MG63 (cell line): ENCODE data around the gene MALSU1. TPM values are rescaled to one million over a fixed set of nuclear protein-coding genes. Genes with fewer than 3 reads are reported as not detected.
A peak's percentile ranks its signal among the peaks of the same experiment; 100 is the strongest.

Experiments
- DNase-seq: peaks from one replicate; pipeline ENCODE4 v3.0.0-alpha.2; 2020
- H3K27me3 ChIP-seq: fragments of 250-450 bp; sonication (Bioruptor Pico); 2 replicates; pipeline ENCODE4 v1.5.1; 2020; ENCODE audit warnings: mild to moderate bottlenecking, moderate library complexity
- H3K36me3 ChIP-seq: fragments of 250-450 bp; sonication (Bioruptor Pico); 2 replicates; pipeline ENCODE4 v1.5.1; 2020; ENCODE audit warnings: mild to moderate bottlenecking, moderate library complexity
- H3K4me3 ChIP-seq: fragments of 250-450 bp; sonication (Bioruptor Pico); 2 replicates; pipeline ENCODE4 v1.5.1; 2020; ENCODE audit warnings: mild to moderate bottlenecking, moderate library complexity
- H3K9me3 ChIP-seq: fragments of 250-450 bp; sonication (Bioruptor Pico); 2 replicates; pipeline ENCODE4 v1.5.1; 2020; ENCODE audit warnings: mild to moderate bottlenecking, moderate library complexity
- total RNA-seq: library from RNA; depleted of rRNA; stranded (reverse); fragments of >200 nt; shearing (Covaris generic); gene quantifications from 2 replicates; pipeline ENCODE4 v1.2.3, GENCODE V29; 2014; ENCODE audit warnings: low replicate concordance

The MALSU1 gene
- total RNA-seq, 1 experiment from 2014 or later: 70.8 TPM

DNA sequence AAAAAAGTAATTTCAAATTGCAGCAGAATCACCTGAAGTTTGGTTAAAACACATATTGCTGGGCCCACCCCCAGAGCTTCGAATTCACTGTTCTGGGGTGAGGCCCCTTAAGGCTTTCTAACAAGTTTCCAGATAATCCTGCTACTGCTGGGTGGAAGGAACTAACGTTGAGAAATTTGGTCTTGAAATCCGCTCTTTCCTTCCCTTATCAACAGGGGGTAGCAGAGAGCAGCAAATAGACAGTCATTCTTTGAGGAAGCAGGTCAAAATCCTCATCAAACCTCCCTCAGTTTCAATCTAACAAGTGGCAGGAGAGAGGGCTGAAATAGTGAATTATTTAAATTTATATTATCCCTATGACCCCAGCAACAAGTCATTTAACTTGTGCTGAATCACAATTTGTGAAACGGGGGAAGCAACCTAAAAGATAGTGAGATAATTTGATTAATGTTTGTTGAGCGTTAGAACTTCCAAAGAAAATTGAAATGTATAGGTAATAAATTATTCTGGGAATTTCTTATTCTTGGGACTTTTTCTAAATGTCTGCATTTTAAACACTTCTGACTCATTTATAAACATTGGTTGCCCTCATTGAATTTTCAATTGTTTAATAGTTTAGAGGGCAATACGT is 21.7 kb upstream of the MALSU1 start:
- Histone ChIP-seq H3K4me3 (no peak overlapping the region), H3K36me3 (no peaks in the 10 kb centered on the region; the same call in 1 of the 2 replicates), H3K9me3 (no peaks in the 10 kb centered on the region), H3K27me3 (no peaks in the 10 kb centered on the region)
- DNase-seq: no peak

DNA sequence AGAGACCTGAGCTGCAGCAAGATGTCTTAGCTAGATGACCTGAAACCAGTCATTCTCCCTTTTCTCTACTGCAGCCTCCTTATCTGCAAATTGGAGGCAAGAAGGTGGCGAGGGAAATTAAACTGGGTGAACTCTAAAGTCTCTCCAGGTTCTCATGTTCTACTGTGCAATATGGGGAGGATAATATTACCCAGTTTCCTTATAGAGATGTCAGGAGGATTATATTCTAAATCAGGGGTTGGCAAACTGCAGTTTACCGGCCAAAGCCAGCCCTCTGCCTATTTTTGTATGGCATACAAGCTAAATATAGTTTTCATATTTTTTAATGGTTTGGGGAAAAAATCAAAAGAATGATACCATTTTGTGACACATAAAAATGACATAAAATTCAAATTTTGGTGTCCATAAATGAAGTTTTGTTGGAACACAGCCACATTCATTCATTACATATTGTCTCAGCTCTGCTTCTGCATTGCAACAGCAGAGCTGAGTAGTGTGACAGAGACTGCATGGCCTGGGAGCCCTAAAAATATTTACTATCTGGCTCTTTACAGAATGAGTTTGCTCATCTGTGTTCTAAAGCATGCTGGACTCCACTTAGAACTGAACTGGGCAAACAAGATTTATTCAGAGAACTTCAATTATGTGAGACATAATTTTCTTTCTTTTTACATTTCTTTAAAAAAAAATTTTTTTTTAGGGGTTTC is 19.2 kb upstream of the MALSU1 start:
- H3K27me3 ChIP-seq: no peaks in the 10 kb centered on the region
- H3K36me3 ChIP-seq: no peaks in the 10 kb centered on the region
- no peak for DNase-seq
- H3K4me3 ChIP-seq: no peak overlapping the region
- H3K9me3 ChIP-seq: no peaks in the 10 kb centered on the region

- DNase-seq: no peak
- Histone ChIP-seq H3K4me3 (no peak overlapping the region), H3K27me3 (no peaks in the 10 kb centered on the region), H3K36me3 (no peaks in the 10 kb centered on the region), H3K9me3 (no peaks in the 10 kb centered on the region)
Observed at GRCh38 chr7:23283086-23283485, 16.1 kb upstream of the MALSU1 start.

- Histone ChIP-seq H3K9me3 (no peaks in the 10 kb centered on the region), H3K27me3 (no peaks in the 10 kb centered on the region), H3K36me3 (no peaks in the 10 kb centered on the region), H3K4me3 (no peak overlapping the region)
- no peak for DNase-seq
Observed at GRCh38 chr7:23284871-23285270, 14.3 kb upstream of the MALSU1 start.

GRCh38 chr7:23285657-23286646 is 13.2 kb upstream of the MALSU1 start:
- Histone ChIP-seq H3K36me3 (no peaks in the 10 kb centered on the region), H3K4me3 (no peak overlapping the region), H3K27me3 (no peaks in the 10 kb centered on the region), H3K9me3 (no peaks in the 10 kb centered on the region)
- DNase-seq: no peak

DNA sequence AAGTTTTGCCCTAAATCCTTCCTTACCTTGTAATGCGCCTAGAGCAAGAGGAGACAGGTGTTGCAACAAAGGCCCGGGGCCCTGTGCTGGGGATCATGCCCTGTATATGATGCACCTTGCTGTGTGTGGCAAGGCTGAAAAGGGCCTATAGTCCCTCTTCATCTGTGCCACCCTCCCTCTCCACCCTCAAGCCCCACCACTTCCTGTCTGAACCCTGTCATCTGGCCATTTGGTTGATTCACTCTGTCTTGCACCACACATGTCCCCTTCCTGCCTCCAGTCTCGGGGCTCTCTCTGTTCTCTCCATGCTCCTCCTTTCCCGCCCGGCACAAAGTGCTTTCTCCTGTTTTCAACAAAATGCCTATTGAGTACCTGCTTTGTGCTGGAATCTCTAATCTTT is 11.5 kb upstream of the MALSU1 start:
- H3K27me3 ChIP-seq: no peaks in the 10 kb centered on the region
- H3K36me3 ChIP-seq: no peaks in the 10 kb centered on the region

DNA sequence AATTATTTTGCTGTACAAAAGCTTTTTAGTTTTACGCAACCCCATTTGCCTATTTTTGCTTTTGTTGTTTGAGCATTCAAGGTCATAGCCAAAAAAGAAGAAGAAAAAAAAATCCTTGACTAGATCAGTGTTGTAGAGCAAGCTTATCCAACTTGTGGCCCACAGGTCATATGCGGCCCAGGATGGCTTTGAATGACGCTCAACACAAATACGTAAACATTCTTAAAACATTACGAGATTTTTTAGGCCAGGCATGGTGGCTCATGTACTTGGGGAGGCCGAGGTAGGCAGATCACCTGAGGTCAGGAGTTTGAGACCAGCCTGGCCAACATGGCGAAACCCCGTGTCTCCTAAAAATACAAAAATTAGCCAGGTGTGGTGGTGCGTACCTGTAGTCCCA is 8.1 kb upstream of the MALSU1 start:
- Histone ChIP-seq H3K36me3 (no peaks in the 10 kb centered on the region), H3K4me3 (no peak overlapping the region), H3K27me3 (no peaks in the 10 kb centered on the region)

More for the DNA sequence above, 11.5 kb upstream of the MALSU1 start:
- Histone ChIP-seq H3K9me3 (no peaks in the 10 kb centered on the region), H3K4me3 (no peak overlapping the region)
- DNase-seq: no peak

DNA sequence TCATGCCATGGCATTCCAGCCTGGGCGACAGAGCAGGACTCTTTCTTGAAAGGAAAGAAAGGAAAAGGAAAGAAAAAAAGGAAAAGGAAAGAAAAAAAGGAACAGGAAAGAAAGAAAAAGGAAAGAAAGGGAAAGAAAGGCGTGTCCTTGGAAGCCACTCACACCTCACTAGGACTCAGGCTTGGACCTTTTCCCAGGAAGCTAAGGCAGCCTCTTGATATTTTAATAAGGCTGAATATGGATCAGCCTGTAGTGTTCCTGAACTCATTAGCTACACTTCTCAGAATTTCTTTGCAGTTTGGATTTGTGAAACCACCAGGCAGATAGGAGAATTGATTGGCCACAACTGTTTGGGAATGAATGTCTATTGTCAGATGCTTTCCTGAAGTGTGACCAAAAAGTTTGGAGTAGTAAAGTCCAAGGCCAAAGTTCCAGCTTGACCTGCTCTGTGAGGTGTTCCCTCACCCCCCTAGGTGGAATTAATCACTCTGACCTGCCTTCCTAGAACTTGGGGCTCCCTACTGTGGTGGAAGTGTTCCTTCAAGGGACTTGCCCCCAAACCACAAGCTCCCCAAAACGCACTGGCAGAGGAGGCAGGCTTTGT is 7.1 kb upstream of the MALSU1 start:
- Histone ChIP-seq H3K9me3 (no peaks in the 10 kb centered on the region), H3K36me3 (no peaks in the 10 kb centered on the region), H3K4me3 (no peak overlapping the region), H3K27me3 (no peaks in the 10 kb centered on the region)
- DNase-seq: no peak

More for the DNA sequence above, 8.1 kb upstream of the MALSU1 start:
- no peak for DNase-seq
- no peaks in the 10 kb centered on the region for H3K9me3 ChIP-seq

DNA sequence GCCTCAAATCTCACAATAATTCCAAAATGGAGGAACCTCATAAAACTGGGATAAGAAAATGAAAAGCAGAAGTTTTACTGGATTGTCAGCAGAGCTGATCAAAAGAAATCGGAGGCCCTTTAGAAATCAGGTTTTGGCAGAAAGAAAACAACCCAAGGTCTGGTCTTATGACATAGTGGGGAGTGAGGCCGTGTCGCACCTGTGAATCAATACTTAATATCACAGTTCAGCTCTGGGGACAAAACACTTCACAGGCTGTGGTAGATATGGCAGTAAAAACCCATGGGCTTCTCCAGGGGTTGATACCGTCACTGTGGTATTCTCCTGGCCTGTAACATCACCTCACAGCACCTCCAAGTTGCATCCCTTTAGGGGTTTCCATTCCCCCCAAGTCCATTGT is 6.5 kb upstream of the MALSU1 start:
- no peaks in the 10 kb centered on the region for H3K36me3 ChIP-seq
- no peak overlapping the region for H3K4me3 ChIP-seq
- H3K9me3 ChIP-seq: no peaks in the 10 kb centered on the region
- no peak for DNase-seq
- no peaks in the 10 kb centered on the region for H3K27me3 ChIP-seq

- Histone ChIP-seq H3K4me3 (no peak overlapping the region), H3K27me3 (no peaks in the 10 kb centered on the region), H3K36me3 (no peaks in the 10 kb centered on the region), H3K9me3 (no peaks in the 10 kb centered on the region)
- peak; percentile 13 for DNase-seq
Observed at GRCh38 chr7:23293500-23294073, 5.6 kb upstream of the MALSU1 start.

DNA sequence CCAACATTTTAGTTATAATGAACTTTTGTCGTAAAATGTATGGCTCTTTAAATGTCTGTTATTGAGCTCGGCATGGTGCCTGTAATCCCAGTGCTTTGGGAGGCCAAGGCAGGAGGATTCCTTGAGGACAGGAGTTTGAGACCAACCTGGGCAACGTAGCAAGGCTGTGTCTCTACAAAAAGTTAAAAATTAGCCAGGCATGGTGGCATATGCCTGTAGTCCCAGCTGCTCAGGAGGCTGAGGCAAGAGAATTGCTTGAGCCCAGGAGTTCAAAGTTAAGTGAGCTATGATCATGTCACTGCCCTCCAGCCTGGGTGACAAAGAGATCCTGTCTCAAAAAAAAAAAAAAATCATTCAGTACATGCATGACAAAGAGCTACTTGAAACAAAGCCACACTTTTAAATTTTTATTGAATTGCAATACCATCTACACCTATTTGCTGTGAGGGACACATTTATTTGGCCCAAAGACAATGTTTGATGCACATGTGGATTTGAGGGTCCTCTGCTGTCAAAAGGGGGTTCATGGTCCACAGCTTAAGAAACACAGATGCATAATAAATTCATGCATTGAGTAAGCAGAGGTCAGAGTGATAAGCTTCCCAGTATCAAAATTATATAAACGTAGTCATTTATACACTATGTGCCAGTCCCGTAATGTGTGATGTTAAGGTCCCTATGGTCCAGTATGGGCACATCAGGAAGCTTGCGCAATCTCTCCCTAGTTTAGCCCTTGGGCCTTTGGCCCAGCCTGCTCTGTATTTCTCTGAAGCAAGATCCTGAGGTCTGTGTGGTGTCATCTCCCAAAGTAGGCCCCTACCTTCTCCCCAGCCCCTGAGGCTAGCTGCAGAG is 4.4 kb upstream of the MALSU1 start:
- no peak for DNase-seq
- H3K4me3 ChIP-seq: no peak overlapping the region
- no peaks in the 10 kb centered on the region for H3K9me3 ChIP-seq
- H3K27me3 ChIP-seq: no peaks in the 10 kb centered on the region
- peaks cover 2% of the 10 kb centered on the region; the same call in 1 of the 2 replicates for H3K36me3 ChIP-seq

GRCh38 chr7:23295401-23295697 is 3.8 kb upstream of the MALSU1 start:
- H3K9me3 ChIP-seq: no peaks in the 10 kb centered on the region
- H3K27me3 ChIP-seq: no peaks in the 10 kb centered on the region
- H3K4me3 ChIP-seq: no peak overlapping the region
- peaks cover 4% of the 10 kb centered on the region for H3K36me3 ChIP-seq
- DNase-seq: no peak

GRCh38 chr7:23298141-23298881 is 828 bp upstream of the MALSU1 start:
- Histone ChIP-seq H3K36me3 (peaks cover 29% of the 10 kb centered on the region), H3K27me3 (no peaks in the 10 kb centered on the region), H3K4me3 (peak overlapping the region; percentile 96), H3K9me3 (no peaks in the 10 kb centered on the region)
- DNase-seq: peak; percentile 64

- no peaks in the 10 kb centered on the region; the same call in 1 of the 2 replicates for H3K9me3 ChIP-seq
- H3K36me3 ChIP-seq: peaks cover 39% of the 10 kb centered on the region
- H3K4me3 ChIP-seq: peak overlapping the region; percentile 96
- DNase-seq: no peak
- no peaks in the 10 kb centered on the region for H3K27me3 ChIP-seq
Observed at GRCh38 chr7:23299770-23300300, 696 bp downstream of the MALSU1 start.

DNA sequence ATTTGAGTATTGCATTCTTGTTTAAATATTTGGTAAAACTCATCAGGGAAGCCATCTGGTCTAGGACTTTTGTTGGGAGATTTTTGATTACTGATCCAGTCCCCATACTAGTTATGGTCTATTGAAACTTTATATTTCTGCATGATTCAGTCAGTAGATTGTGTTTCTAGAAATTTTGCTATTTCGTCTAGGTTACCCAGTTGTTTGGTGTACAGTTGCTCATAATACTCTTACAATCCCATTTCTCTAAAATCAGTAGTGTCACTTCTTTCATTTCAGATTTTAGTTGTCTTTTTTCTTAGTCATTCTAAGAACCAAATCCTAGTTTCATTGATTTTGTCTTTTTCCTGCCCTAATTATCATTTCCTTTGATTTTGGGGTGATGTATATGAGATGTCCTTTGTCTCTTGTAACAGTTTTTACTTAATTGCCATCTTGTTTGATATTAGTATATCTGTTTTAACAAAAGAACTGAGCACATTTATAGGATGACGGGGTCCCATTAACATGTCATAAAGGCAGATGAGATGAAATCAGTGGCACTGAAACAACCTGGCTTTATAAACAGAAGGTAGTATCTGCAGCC is 7.9 kb downstream of the MALSU1 start:
- no peak overlapping the region for H3K4me3 ChIP-seq
- DNase-seq: no peak
- H3K9me3 ChIP-seq: no peaks in the 10 kb centered on the region; the same call in 1 of the 2 replicates
- H3K27me3 ChIP-seq: no peaks in the 10 kb centered on the region
- peaks cover 91% of the 10 kb centered on the region for H3K36me3 ChIP-seq
